Amniotic stem cell (primary cell): ENCODE results near the gene GCKR.
"Not testable (repeated sequence)": the region's sequence is repeated elsewhere in the genome, so short reads cannot be mapped to it uniquely, and the experiment has no call there.

Source experiments
- DNase-seq: peaks from one replicate; lab custom pipeline; 2025; lab: John Stamatoyannopoulos, UW

GCKR gene

DNA sequence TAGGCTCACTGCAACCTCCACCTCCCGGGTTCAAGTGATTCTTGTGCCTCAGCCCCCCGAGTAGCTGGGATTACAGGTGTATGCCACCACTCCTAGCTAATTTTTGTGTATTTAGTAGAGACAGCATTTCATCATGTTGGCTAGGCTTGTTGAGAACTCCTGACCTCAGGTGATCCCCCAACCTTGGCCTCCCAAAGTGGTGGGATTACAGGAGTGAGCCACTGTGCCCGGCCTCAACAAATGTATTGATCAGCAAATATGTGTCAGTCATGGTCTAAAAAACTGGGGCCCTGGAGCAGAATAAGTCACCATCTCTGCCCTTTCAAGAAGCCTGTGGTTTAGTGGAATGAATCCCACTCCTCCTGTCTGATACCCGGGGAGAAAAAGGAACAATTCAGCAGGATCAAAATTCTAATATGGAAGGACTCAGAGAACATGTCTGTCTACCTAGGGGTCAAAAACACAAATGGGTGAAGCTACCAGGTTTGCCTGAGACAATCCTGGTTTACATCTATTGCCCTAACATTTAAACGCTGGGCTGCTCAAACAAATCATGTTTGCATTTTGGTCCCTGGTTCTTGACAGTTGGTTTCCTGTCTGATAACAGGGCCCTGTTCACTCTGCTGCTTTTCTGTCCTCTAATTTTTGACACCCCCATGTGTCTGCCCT, 21.6 kb downstream of the GCKR start:
- DNase-seq = no peak

DNA sequence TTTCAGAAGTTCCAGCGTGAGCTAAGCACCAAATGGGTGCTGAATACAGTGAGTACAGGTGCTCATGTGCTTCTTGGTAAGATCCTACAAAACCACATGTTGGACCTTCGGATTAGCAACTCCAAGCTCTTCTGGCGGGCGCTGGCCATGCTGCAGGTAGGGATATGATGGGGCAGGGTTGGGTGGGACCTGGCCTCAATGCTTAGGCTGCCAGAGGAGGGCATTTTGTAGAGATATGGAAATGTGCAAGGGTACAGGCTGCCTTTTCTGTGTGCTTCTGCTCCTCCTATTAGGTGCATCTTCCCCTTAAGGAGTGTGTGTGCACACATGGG, 22.1 kb downstream of the GCKR start:
- no peak for DNase-seq

DNA sequence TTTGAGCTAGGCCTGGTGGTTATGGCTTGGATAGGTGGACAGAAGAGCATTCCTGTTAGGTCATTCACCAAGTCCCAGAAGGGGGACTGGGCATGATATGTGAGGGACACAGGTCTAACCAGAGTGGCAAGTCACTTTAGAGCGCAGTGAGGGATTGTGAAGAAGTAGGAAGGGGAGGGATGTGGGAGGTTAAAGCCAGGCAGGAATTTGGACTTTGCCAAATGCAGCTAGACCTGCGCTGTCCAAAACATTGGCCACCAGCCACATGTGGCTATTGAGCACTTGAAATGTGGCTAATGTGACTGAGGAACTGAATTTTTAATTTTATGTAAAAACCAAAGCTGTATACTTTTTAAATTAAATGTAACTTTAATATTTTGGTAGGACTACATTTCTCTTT, 23.7 kb downstream of the GCKR start:
- DNase-seq = no peak

DNA sequence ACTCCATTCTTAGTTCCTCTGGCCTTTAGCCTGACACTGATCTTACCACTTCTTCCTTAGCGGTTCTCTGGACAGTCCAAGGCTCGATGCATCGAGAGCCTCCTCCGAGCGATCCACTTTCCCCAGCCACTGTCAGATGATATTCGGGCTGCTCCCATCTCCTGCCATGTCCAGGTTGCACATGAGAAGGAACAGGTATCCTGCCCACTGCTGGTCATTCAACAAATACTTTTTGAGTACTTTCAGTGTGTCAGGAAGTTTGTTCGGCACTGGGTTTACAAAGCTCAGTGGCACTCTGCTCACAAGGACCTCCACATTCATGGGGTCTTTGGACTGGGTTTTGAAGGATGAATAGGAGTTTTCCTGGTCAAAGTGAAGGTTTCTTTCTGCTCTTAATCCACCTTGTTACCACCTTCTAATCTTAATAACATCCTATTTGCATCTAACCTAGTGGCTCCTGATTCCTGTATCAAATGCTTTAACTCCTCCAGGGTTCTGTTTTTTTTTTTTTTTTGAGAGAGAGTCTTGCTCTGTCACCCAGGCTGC, 25.8 kb downstream of the GCKR start:
- no peak for DNase-seq

DNA sequence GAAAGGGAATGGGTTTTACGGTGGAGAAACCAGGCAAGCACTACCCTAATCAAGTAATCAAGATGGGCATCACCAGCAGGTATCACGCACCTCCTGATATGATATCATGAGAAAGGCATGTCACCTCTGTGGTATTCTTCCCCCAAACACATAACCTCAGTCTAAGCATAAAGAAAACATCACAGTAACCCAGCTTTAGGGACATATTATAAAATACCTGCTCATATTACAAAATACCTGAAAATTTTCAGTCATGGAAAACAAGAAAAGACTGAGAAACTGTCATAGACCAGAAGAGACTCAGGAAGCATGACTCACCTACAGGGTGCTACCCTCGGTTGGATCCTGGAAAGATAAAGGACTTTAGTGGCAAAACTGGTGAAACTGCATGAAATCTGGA, 30.5 kb downstream of the GCKR start:
- no peak for DNase-seq

DNA sequence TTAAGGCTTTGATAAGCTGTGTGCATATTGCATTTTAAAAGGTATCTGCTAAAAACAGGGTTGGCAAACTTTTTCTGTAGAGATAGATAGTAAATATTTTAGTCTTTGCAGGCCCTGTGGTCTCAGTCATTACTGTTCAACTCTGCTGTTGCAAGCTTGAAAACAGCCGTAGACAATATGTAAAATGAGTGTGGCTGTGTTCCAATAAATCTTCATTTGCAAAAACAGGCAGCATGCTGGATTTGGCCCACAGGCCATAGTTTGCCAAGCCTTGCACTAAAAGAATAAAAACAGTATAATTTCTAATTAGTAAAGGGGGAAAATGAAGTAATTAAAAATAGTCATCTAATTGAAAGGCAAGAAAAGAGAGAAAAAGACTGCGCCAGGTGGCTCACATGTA, 35.3 kb downstream of the GCKR start:
- DNase-seq = no peak

DNA sequence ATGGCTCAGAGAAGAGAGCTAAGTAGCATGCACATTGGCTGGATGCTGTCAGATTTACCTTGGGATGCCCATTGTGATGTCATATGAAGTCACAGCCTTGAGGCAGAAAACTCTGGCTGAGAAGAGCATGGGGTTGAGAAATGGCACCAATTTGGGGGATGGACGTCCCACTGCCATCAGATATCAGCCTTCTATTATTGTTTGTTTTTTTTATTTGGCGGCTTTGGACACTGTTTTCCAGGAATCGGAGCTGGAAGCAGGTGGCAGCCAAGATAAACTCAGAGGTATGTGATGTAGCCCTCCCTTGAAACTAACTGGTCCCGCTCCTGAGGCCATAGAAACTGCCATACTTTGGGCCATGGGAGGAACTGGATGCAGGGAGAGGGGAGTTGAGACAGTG, 40.6 kb downstream of the GCKR start:
- no peak for DNase-seq

DNA sequence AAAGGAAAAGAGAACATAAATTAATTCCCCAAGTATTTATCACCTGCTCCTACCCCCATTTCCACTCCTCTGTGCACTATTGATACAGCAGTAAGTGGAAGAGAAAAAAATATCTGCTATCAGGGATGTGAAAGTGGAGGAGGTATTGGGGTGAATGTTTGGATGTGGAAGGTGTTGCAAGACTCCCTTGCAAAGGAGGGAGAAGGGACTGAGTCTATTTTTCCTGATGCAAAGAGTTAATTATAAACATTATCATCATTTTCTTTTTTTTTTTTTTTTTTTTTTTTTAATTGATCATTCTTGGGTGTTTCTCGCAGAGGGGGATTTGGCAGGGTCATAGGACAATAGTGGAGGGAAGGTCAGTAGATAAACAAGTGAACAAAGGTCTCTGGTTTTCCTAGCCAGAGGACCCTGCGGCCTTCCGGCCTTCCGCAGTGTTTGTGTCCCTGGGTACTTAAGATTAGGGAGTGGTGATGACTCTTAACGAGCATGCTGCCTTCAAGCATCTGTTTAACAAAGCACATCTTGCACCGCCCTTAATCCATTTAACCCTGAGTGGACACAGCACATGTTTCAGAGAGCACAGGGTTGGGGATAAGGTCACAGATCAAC, 42.3 kb downstream of the GCKR start:
- not testable (repeated sequence) for DNase-seq

DNA sequence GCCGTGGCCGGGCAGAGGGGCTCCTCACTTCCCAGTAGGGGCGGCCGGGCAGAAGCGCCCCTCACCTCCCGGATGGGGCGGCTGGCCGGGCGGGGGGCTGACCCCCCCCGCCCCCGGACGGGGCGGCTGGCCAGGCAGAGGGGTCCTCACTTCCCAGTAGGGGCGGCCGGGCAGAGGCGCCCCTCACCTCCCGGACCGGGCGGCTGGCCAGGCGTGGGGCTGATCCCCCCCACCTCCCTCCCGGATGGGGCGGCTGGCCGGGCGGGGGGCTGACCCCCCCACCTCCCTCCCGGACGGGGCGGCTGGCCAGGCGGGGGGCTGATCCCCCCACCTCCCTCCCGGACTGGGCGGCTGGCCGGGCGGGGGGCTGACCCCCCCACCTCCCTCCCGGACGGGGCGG, 43.0 kb downstream of the GCKR start:
- not testable (repeated sequence) for DNase-seq

DNA sequence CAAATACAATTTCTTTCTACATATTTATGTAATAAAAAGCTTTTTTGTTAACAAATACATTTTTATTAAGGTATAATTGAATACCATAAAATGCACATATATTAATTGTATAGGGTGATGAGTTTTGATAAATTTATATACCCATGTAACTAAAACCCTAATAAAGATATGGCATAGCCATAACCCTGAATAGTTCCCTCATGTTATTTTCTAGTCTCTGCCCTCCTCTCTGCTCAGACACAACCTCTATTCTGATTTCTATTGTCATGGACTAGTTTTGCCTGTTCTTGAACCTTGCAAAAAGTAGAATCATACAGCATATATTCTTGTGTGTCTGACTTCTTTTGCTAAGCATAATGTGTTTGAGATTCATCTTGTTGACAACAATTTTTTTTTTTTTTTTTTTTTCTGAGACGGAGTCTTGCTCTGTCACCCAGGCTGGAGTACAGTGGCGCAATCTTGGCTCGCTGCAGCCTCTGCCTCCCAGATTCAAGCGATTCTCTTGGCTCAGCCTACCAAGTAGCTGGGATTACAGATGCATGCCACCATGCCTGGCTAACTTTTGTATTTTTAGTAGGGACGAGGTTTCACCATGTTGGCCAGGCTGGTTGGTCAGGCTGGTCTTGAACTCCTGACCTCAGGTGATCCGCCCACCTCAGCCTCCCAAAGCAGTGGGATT, 47.6 kb downstream of the GCKR start:
- DNase-seq = no peak

DNA sequence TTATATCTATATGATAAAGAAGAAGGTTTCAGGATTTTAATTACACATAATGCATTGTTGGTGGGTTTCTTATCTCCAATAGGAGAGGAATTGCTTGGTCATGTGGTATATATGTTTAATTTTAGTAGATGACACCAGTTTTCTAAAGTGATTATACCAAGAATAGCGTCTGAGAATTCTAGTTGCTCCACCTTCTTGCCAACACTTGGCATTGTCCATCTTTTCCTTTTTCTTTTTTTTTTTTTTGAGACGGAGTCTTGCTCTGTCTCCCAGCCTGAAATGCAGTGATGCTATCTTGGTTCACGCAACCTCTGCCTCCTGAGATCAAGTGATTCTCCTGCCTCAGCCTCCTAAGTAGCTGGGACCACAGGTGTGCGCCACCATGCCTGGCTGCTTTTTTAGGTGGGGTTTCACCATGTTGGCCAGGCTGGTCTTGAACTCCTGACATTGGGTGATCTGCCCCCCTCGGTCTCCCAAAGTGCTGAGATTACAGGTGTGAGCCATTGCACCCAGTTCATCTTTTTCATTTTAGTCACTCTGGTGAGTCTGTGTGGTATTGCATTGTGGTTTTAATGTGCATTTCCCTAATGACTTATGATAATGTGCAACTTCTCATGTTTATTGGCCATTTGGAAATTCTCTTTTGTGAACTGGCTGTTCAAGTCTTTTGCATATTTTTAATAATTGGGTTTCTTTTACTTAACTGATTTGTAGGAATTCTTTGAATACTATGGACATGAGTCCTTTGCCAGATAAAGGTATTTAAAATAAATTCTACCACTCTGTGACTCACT, 48.9 kb downstream of the GCKR start:
- no peak for DNase-seq

DNA sequence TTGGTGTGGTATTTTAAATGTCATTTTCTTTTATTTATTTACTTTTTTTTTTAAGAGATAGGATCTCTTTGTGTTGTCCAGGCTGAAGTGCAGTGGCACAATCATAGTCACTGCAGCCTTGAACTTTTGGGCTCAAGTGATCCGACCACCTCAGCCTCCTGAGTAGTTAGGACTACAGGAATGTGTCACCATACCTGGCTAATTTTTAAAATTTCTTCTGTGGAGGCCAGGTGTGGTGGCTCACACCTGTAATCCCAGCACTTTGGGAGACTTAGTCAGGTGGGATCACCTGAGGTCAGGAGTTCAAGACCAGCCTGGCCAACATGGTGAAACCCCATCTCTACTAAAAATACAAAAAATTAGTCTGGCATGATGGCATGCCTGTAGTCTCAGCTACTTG, 52.7 kb downstream of the GCKR start:
- DNase-seq = no peak

DNA sequence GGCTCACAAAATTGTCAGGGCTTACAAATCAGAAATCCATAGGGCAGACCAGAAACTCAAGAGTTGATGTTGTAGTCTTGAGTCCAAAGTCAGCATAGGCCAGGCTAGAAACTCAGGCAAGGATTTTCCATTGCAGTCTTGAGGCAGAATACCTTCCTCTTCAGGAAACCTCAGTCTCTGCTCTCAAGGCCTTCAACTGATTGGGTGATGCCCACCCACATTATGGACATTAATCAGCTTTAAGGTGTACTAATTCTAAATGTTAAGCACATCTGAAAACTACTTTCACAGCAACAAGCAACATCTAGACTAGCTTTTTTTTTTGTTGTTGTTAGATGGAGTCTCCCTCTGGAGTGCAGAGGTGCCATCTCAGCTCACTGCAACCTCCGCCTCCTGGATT, 54.9 kb downstream of the GCKR start:
- no peak for DNase-seq

DNA sequence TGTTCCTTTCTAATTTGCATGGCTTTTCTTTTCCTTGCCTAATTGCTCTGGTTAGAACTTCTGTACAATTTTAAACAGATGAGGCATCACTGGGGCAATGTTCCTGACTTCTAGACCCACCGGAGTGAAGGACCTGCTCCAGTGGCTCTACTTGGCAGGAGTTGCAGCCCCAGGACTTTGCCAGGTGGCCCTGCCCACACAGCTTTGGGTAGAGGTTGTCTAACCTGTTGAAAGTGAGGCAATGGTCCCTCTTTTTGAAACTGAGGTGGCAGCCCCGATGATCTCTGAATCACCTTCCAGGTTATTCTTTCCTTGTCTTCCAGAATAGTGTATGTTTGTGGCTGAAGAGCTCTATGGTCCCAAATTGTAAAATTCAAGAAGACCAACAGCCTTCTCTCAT, 56.3 kb downstream of the GCKR start:
- DNase-seq = no peak

DNA sequence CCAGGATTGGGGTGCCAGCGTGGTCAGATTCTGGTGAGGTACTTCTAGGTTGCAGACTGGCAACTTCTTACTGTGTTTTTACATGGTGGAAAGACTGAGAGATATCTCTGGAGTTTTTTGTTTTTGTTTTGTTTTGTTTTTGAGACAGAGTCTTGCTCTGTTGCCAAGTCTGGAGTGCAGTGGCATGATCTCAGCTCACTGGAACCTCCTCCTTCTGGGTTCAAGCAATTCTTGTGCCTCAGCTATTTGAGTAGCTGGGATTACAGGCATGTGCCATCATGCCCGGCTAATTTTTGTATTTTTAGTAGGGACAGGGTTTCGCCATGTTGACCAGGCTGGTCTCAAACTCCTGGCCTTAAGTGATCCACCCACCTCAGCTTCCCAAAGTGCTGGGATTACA, 57.8 kb downstream of the GCKR start:
- DNase-seq = not testable (repeated sequence)

DNA sequence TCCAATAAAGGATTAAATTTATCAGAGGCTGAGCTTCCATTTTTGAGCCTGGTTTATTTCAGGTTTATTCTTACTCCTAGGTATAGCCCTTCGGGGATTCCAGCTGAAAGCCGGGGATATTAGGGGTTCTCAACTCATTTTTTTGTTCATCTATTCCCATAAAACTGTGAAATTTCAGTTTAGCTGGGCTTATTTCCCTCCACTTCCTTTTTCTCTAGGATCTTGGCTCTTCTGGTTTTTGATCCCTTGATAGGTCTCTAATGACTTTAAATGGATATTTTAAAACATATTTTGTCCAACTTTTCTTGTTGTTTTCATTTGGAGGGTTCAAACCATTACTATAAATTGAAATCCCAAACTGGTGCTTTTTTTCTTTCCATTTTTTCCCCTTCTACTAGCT, 62.6 kb downstream of the GCKR start:
- DNase-seq = no peak

DNA sequence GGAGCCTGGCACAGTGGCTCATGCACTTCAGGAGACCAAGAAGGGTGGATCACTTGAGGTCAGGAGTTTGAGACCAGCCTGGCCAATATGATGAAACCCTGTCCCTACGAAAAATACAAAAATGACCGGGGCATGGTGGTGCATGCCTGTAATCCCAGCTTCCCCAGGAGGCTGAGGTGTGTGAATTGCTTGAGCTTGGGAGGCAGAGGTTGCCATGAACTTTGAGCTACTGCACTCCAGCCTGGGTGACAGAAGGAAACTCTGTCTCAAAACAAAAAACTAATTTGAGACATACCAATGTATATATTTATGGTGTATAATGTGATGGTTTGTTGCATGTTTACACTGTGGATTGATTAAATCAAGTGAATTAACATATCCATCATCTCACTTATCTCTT, 64.4 kb downstream of the GCKR start:
- no peak for DNase-seq

DNA sequence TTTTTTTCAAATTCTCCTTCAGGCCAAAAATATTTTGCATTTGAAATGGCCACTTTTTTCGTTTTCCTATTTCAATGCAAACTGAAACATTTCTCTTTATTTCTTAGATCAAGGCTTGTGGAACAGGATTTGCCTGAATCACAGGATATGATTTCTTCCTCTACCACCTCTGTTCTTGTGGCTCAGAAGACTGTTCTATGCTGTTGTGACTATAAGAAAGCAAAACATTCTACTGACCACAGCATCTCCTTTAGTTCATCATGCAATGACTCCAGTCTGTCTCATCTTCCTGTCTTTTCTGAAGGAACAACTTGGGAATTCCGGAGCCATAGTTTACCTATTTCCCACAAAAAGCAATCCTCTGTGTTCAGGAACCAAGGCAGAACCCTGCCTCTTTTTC, 70.0 kb downstream of the GCKR start:
- no peak for DNase-seq

DNA sequence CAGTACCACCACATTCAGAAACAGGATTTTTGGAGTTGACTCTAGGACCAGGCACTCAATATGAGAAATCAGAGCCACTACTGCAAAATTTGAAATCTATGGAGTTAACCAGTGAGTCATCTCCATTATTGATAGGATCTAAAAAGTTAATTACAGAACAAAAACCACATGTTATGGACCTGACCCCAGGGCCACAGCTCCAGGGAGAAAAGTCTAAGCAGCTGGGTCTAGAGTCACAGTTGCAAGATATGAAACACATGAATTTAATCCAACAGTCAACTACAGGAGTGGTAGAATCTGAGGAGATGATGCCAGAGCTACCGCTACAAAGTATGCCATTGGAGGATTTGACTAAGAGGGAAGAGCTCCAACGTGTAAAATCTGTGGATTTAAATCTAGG, 72.8 kb downstream of the GCKR start:
- DNase-seq = no peak

DNA sequence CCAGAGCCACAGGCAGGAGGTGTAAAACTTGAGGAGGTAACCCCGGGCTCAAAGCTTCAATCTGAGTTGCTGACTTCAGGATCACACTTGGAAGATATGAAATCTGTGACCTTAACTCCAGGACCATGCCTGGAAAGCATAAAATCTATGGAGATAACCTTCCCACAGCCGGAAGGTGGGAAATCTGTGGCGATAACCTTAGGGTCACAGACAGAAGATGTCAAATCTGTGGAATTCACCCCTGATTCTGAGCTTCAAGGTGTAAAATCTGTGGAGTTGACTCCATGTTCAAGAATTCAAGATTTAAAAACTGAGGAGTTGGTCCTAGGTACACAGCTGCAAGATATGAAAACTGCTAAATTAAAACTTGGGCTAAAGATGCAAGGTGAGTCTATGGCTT, 74.6 kb downstream of the GCKR start:
- DNase-seq = no peak

DNA sequence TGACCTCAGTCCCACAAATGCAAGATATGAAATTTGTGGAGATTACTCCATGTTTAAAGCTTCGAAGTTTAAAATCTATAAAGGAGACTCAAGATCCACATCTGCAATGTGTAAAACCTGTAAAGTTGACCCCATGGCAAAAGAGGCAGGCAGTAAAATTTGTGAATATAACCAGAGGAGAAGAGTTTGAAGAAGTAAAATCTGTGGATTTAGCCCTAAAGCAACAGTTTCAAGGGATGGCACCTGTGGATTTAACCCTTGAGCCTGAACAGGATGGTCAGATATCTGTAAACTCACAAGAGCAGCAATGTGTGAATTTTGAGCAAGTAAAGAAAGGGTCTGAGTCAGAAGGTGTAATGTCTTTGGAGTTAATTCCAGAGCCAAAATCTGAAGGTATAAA, 75.0 kb downstream of the GCKR start:
- DNase-seq = no peak

DNA sequence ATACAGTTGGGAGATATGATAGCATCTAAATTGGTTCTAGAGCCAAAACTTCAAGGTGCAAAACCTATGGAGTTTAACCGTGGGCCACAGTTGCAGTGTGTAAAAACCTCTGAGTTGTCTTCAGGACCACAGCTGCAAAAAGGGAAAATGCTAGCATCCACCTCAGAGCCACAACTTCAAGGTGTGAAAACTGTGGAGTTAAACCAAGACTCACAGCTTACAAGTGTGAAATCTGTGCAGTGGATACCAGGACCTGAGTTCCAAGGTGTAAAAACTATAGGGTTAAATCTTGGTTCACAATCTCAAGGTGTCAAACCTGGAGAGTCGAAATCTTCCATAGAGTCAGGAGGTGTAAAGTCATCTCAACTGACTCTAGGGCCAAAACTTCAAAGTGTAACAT, 75.8 kb downstream of the GCKR start:
- no peak for DNase-seq

DNA sequence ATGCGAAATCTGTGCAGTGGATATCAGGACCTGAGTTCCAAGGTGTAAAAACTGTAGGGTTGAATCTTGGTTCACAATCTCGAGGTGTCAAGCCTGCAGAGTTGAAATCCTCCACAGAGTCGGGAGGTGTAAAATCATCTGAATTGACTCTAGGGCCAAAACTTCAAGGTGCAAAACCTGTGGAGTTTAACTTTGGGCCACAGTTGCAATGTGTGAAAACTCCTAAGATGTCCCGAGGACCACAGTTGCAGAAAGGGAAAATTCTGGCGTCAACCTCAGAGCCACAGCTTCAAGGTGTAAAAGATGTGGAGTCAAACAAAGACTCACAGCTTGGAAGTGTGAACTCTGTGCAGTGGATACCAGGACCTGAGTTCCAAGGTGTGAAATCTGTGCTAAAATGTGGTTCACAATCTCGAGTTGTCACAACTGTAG, 76.4 kb downstream of the GCKR start:
- DNase-seq = no peak
